Measurements from ENCODE around the gene TMOD2.

Gene TMOD2

DNA sequence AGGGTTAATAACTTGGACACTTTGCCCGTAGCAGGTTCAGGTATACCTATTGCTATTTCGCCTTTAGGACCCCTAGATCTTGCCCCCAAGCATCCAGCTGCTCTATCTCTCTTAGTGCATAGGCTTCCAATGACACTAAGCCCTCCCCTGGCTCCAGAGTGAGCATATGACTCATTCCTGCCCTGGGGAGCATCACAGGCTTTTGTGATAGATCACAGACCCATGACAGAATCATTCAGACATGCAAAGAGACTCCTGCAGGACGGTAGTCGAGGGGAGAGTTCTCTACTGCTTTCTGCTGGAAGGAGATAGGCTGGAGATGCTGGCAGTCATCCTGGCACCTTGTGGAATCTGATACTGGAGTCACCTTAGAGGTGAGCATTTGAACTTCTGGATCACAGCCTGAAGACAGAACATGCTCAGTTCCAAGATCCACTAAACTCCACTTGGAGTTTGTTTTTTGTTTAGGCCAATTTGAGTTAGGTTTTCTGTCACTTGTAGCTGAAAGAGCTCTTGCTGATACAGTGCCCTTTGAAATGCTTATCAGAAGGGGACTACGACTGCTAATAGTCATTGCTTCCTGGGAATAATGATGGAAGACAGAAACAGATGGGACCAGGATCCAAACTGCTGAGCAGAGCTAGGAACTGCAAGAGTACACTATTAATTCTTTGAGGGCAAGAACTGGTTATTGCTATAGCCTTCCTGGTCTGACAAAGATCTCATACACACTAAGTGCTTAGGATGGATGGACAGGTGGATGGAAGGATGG lies 24.9 kb upstream of the TMOD2 start:
- TF ChIP-seq, protein P1, sequence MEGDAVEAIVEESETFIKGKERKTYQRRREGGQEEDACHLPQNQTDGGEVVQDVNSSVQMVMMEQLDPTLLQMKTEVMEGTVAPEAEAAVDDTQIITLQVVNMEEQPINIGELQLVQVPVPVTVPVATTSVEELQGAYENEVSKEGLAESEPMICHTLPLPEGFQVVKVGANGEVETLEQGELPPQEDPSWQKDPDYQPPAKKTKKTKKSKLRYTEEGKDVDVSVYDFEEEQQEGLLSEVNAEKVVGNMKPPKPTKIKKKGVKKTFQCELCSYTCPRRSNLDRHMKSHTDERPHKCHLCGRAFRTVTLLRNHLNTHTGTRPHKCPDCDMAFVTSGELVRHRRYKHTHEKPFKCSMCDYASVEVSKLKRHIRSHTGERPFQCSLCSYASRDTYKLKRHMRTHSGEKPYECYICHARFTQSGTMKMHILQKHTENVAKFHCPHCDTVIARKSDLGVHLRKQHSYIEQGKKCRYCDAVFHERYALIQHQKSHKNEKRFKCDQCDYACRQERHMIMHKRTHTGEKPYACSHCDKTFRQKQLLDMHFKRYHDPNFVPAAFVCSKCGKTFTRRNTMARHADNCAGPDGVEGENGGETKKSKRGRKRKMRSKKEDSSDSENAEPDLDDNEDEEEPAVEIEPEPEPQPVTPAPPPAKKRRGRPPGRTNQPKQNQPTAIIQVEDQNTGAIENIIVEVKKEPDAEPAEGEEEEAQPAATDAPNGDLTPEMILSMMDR (IDR thresholded peaks at IDR 0.05; ENCODE audit: extremely low read depth, missing control alignments) = no peak
- DNase-seq (ENCODE audit: low spot score) = peak; percentile 58

GRCh38 chr15:51727141-51727897 lies 24.1 kb upstream of the TMOD2 start:
- TF ChIP-seq, protein P1 (IDR thresholded peaks at IDR 0.05; ENCODE audit: extremely low read depth, missing control alignments) = no peak
- DNase-seq (ENCODE audit: low spot score) = no peak

DNA sequence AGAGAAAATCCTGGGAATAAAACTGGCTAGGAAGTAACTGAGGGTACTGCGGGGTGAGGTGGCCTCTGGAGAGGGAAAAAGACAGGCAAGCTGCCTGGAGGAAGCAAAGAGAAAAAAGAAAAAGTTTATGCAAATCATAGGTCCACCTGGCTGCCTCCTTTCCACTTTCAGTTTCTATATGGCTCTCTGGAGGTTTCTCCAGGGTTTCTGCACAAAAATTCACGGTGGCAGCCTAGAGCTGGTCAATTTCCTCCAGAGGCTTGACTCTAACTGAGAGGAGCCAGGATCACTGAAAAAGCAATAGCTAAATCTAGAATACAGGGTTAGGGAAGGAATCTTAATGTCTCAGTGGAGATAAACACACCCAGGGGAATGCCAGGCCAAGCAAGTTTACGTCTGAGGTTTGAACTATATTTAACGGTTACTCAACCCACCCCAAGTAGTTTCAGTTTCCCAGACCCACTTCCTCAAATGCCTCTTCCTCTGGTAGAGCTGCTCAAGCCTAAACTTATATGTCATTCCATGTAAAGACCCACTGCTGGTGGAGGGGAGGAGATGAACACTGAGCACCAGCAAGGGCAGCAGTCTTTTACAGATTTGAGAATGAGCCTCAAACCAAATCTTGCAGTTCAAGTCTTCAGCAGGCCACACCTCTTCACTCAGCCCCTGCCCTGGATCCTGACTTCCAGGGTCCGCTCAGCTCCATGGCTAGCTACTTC lies 19.7 kb upstream of the TMOD2 start:
- TF ChIP-seq, protein P1 (IDR thresholded peaks at IDR 0.05; ENCODE audit: extremely low read depth, missing control alignments) = no peak
- DNase-seq (ENCODE audit: low spot score) = peak; percentile 77

DNA sequence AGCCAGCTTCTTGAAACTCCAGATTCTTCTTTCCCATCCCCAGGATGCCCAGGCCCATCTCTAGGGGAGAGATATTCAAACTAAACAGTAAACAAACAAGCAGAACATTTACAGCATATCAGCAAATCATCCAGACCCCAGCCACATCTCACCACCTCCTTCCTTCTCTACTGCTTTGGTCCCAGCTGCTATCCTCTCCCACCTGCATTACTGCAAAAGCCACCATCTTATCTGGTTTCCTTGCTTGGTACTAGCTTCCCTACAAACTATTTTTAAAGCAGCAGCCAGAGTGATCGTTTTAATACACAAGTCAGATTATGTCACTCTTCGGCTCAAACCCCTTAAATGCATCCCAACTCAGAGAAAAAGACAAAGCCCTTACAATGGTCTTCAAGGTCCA lies 18.8 kb upstream of the TMOD2 start:
- DNase-seq (ENCODE audit: low spot score) = no peak
- TF ChIP-seq, protein P1 (IDR thresholded peaks at IDR 0.05; ENCODE audit: extremely low read depth, missing control alignments) = no peak

DNA sequence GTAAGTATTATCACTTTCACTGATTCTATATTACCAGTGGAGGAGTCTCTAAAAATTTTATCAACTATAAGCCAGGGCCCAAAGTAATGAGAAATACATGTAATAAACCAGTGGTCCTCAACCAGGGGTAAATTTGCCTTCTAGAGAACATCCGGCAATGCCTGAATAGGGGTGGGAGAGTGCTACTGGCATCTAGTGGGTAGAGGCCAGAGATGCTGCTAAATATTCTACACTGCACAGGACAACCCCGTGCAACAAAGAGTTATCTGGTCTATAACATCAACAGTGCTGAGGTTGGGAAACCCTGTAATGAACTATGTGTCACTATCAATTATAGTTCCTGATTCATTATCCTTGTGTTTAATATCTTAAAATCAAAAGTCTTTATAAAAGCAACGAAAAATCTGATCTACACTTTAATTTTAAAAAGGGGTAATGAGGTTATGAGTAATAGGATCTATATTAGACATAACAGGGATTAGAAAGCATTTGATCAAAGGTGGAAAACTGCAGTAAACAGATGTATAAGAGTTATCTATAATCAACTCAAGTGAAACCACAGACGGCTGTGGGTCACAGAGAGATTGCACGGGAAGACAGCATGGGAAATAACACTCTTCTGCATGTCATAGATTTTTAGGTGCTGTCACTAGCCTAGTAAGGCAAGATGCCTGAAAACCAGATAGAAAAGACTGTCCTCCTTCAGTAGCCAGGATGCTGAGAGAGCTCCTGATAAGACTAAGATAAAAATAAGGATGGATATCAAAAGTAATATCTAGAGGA lies 16.0 kb upstream of the TMOD2 start:
- TF ChIP-seq, protein P1 (IDR thresholded peaks at IDR 0.05; ENCODE audit: extremely low read depth, missing control alignments) = no peak
- DNase-seq (ENCODE audit: low spot score) = no peak

DNA sequence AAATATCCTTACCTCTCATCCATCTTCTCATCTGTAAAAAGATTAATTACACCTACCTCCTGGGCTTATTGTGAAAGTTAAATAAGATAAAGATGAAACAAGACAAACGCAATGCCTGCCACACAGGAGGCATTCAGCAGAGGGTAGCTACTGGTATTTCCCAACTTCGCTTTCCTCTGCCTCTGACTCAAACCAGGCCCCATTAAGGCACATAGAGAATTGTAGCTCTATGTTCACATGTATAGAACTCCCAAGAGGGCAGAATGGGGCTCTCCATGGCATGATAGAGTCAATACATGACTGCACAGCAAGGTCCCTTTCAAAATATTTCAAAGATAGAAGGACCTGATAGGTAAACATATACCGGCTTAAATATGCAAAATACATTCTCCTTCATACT lies 15.3 kb upstream of the TMOD2 start:
- DNase-seq (ENCODE audit: low spot score) = peak; percentile 46
- TF ChIP-seq, protein P1 (IDR thresholded peaks at IDR 0.05; ENCODE audit: extremely low read depth, missing control alignments) = no peak

Data from GM20000 (cell line).